ENCODE measurements around the gene RPLP1.

- TF ChIP-seq POLR2A (IDR thresholded peaks at IDR 0.05) (no peak), CTCF (IDR thresholded peaks at IDR 0.05) (no peak)
Measured at GRCh38 chr15:69466733-69467132, 14.1 kb downstream of the RPLP1 start.
